ENCODE results near the gene SCN9A. TPM values are rescaled to one million over a fixed set of nuclear protein-coding genes. Genes with fewer than 3 reads are reported as not detected.

SCN9A gene
- total and polyA plus RNA-seq, 2 donors (not counting 1 experiment from before 2014, with no cell fraction given), result not detected

GRCh38 chr2:166156985-166157490 is 218.7 kb downstream of the SCN9A start:
- TF ChIP-seq CTCF (IDR thresholded peaks at IDR 0.05), result no peak
- TF ChIP-seq EZH2 (IDR thresholded peaks at IDR 0.05; ENCODE audit: borderline replicate concordance, insufficient read depth, low read depth, low read length, poor library complexity, severe bottlenecking), result no peak
- Histone ChIP-seq H3K4me2 (replicated peaks; ENCODE audit: low read depth, low read length, poor library complexity, severe bottlenecking) (no peak overlapping the region), H3K27me3 (replicated peaks in 1 of 4; ENCODE audit: control extremely low read depth in 1 of 4, control insufficient read depth in 3 of 4, insufficient read depth in 4 of 4, low read length in 3 of 4) (no peaks in the 10 kb centered on the region), H3K9me3 (ENCODE audit: control extremely low read depth in 1 of 3, control insufficient read depth in 2 of 3, insufficient read depth in 1 of 3, low read length in 2 of 3) (no peaks in the 10 kb centered on the region), H3K79me2 (ENCODE audit: control insufficient read depth, insufficient read depth, low read length) (no peaks in the 10 kb centered on the region), H3K27ac (ENCODE audit: low read length in 2 of 2) (no peak overlapping the region), H3K4me1 (ENCODE audit: control insufficient read depth in 2 of 2, insufficient read depth in 2 of 2, low read length in 2 of 2) (no peaks in the 10 kb centered on the region), H3K36me3 (replicated peaks in 1 of 2; ENCODE audit: control extremely low read depth in 1 of 2, control insufficient read depth in 1 of 2, extremely low read depth in 1 of 2, insufficient read depth in 2 of 2, low read length in 1 of 2) (no peaks in the 10 kb centered on the region), H2AFZ (ENCODE audit: insufficient read depth, low read depth, low read length, poor library complexity, severe bottlenecking) (no peak overlapping the region), H3K9ac (ENCODE audit: low read length) (no peak overlapping the region), H3K4me3 (ENCODE audit: control extremely low read depth in 1 of 5, extremely low read depth in 1 of 5, insufficient read depth in 1 of 5, low read depth in 2 of 5, low read length in 4 of 5) (no peak overlapping the region), H4K20me1 (ENCODE audit: control insufficient read depth, insufficient read depth, low read length, poor library complexity, severe bottlenecking) (no peaks in the 10 kb centered on the region)
- Mint-ChIP-seq H3K27me3 (peaks cover 7% of the 10 kb centered on the region), H3K4me3 (no peak overlapping the region), H3K4me1 (no peaks in the 10 kb centered on the region), H3K9me3 (ENCODE audit: insufficient read depth) (no peaks in the 10 kb centered on the region), H3K27ac (no peak overlapping the region)
- ChIA-PET POLR2A (no interaction called here), CTCF (no interaction called here)
- no peak for ATAC-seq (ENCODE audit: low read depth)
- intact Hi-C loops (cut with micrococcal nuclease), result no loop called here
- no CpG with 5 or more reads among the region's 3 CpGs for WGBS (ENCODE audit: insufficient coverage)
- no peak for DNase-seq

GRCh38 chr2:166155589-166155988 is 220.2 kb downstream of the SCN9A start:
- 77% methylated on average over 2 of the region's 2 CpGs for WGBS (ENCODE audit: insufficient coverage)
- H4K20me1 ChIP-seq (ENCODE audit: control insufficient read depth, insufficient read depth, low read length, poor library complexity, severe bottlenecking), result no peaks in the 10 kb centered on the region
- ATAC-seq (ENCODE audit: low read depth) (no peak), DNase-seq (no peak)
- ChIA-PET CTCF (no interaction called here), POLR2A (no interaction called here)
- no peak overlapping the region for H3K4me3 ChIP-seq (ENCODE audit: control extremely low read depth in 1 of 5, extremely low read depth in 1 of 5, insufficient read depth in 1 of 5, low read depth in 2 of 5, low read length in 4 of 5)
- H3K27me3 Mint-ChIP-seq, result peaks cover 7% of the 10 kb centered on the region
- intact Hi-C loops (cut with micrococcal nuclease), result no loop called here
- no peak overlapping the region for H3K27ac ChIP-seq (ENCODE audit: low read length in 2 of 2)
- H3K4me3 Mint-ChIP-seq, result no peak overlapping the region
- no peak overlapping the region for H3K27ac Mint-ChIP-seq
- H3K9me3 Mint-ChIP-seq (ENCODE audit: insufficient read depth), result no peaks in the 10 kb centered on the region
- no peaks in the 10 kb centered on the region for H3K4me1 Mint-ChIP-seq
- H3K4me2 ChIP-seq (replicated peaks; ENCODE audit: low read depth, low read length, poor library complexity, severe bottlenecking), result no peak overlapping the region
- H3K36me3 ChIP-seq (replicated peaks in 1 of 2; ENCODE audit: control extremely low read depth in 1 of 2, control insufficient read depth in 1 of 2, extremely low read depth in 1 of 2, insufficient read depth in 2 of 2, low read length in 1 of 2), result no peaks in the 10 kb centered on the region
- H3K9me3 ChIP-seq (ENCODE audit: control extremely low read depth in 1 of 3, control insufficient read depth in 2 of 3, insufficient read depth in 1 of 3, low read length in 2 of 3), result no peaks in the 10 kb centered on the region
- H2AFZ ChIP-seq (ENCODE audit: insufficient read depth, low read depth, low read length, poor library complexity, severe bottlenecking), result no peak overlapping the region
- H3K27me3 ChIP-seq (replicated peaks in 1 of 4; ENCODE audit: control extremely low read depth in 1 of 4, control insufficient read depth in 3 of 4, insufficient read depth in 4 of 4, low read length in 3 of 4), result no peaks in the 10 kb centered on the region
- H3K9ac ChIP-seq (ENCODE audit: low read length), result no peak overlapping the region
- no peak for TF ChIP-seq CTCF (IDR thresholded peaks at IDR 0.05)
- no peak for TF ChIP-seq EZH2 (IDR thresholded peaks at IDR 0.05; ENCODE audit: borderline replicate concordance, insufficient read depth, low read depth, low read length, poor library complexity, severe bottlenecking)
- no peaks in the 10 kb centered on the region for H3K4me1 ChIP-seq (ENCODE audit: control insufficient read depth in 2 of 2, insufficient read depth in 2 of 2, low read length in 2 of 2)
- H3K79me2 ChIP-seq (ENCODE audit: control insufficient read depth, insufficient read depth, low read length), result no peaks in the 10 kb centered on the region
